ENCODE measurements around the gene RRN3. TPM values are rescaled to one million over a fixed set of nuclear protein-coding genes. Genes with fewer than 3 reads are reported as not detected.

Gene RRN3
- polyA plus RNA-seq, 2 of the 4 experiments (the other 2 are of a cell fraction): 34.0 to 95.7 TPM

- Histone ChIP-seq H3K4me1 (no peaks in the 10 kb centered on the region), H3K27ac (no peak overlapping the region), H3K4me3 (no peak overlapping the region), H3K9me3 (no peaks in the 10 kb centered on the region), H3K4me2 (no peak overlapping the region)
- TF ChIP-seq EP300 (IDR thresholded peaks at IDR 0.05) (no peak), MAFK (IDR thresholded peaks at IDR 0.05; ENCODE audit: partially characterized antibody) (no peak), RARB (CRISPR knock-in tag; IDR thresholded peaks at IDR 0.05) (no peak), MYC (IDR thresholded peaks at IDR 0.05; ENCODE audit: borderline replicate concordance, low read length) (no peak), RAD21 (conservative IDR thresholded peaks at IDR 0.05 in 1 of 2, IDR thresholded peaks at IDR 0.05 in 1 of 2) (no peak), USF2 (IDR thresholded peaks at IDR 0.05) (no peak), REST (IDR thresholded peaks at IDR 0.05) (no peak), HOXA7 (CRISPR knock-in tag; IDR thresholded peaks at IDR 0.05) (no peak), ELK1 (IDR thresholded peaks at IDR 0.05; ENCODE audit: low read depth, low read length) (no peak), FOSL2 (IDR thresholded peaks at IDR 0.05) (no peak), FOSL2 (CRISPR knock-in tag; IDR thresholded peaks at IDR 0.05) (no peak)
- ATAC-seq (no peak), FAIRE-seq (no peak), DNase-seq (ENCODE audit: low read depth in 1 of 2, low spot score in 1 of 2) (no peak)
- POLR2A ChIA-PET: no interaction called here
- WGBS (ENCODE audit: missing lambda C conversion rate): 88% methylated on average over 23 of the region's 23 CpGs
- CTCF ChIA-PET: no interaction called here
Measured at GRCh38 chr16:15034266-15035162, 59.6 kb downstream of the RRN3 start.

- POLR2A ChIA-PET: no interaction called here
- Histone ChIP-seq H3K9me3 (no peaks in the 10 kb centered on the region), H3K27ac (no peak overlapping the region), H3K4me2 (no peak overlapping the region), H3K4me3 (no peak overlapping the region), H3K4me1 (no peaks in the 10 kb centered on the region)
- ATAC-seq: no peak
- CTCF ChIA-PET: no interaction called here
- FAIRE-seq: no peak
- TF ChIP-seq SMC3 (IDR thresholded peaks at IDR 0.05) (no peak), HOXB13 (CRISPR knock-in tag; IDR thresholded peaks at IDR 0.05; ENCODE audit: low read depth) (no peak), POLR2AphosphoS2 (conservative IDR thresholded peaks at IDR 0.05; ENCODE audit: low read length) (no peak), CHD4 (IDR thresholded peaks at IDR 0.05; ENCODE audit: borderline replicate concordance) (no peak), NR3C1 (IDR thresholded peaks at IDR 0.05) (no peak), FOSB (CRISPR knock-in tag; IDR thresholded peaks at IDR 0.05) (no peak), ESRRA (IDR thresholded peaks at IDR 0.05; ENCODE audit: borderline replicate concordance, low read length) (no peak), CEBPB (IDR thresholded peaks at IDR 0.05) (no peak), JUNB (IDR thresholded peaks at IDR 0.05) (no peak), MAZ (IDR thresholded peaks at IDR 0.05; ENCODE audit: borderline replicate concordance, low read depth, low read length) (no peak), NFE2L2 (conservative IDR thresholded peaks at IDR 0.05; ENCODE audit: low read length) (no peak), TP53 (CRISPR knock-in tag; IDR thresholded peaks at IDR 0.05) (no peak), GATA3 (IDR thresholded peaks at IDR 0.05; ENCODE audit: borderline replicate concordance) (no peak), RARB (CRISPR knock-in tag; IDR thresholded peaks at IDR 0.05) (no peak), MAX (IDR thresholded peaks at IDR 0.05) (no peak), EHF (CRISPR knock-in tag; IDR thresholded peaks at IDR 0.05) (no peak), CTCF (IDR thresholded peaks at IDR 0.05) (no peak), RAD21 (conservative IDR thresholded peaks at IDR 0.05 in 1 of 2, IDR thresholded peaks at IDR 0.05 in 1 of 2) (no peak), USF2 (IDR thresholded peaks at IDR 0.05) (no peak)
- 92% methylated on average over 14 of the region's 14 CpGs for WGBS (ENCODE audit: missing lambda C conversion rate)
- DNase-seq (ENCODE audit: low read depth in 1 of 2, low spot score in 1 of 2): no peak
Measured at GRCh38 chr16:15033309-15033707, 60.8 kb downstream of the RRN3 start.
